Measurements from ENCODE around the gene ADARB2. TPM values are rescaled to one million over a fixed set of nuclear protein-coding genes. Genes with fewer than 3 reads are reported as not detected.

ADARB2 gene
- total RNA-seq, 1 donor from 2014 or later, result not detected

- H3K27ac ChIP-seq, result no peak overlapping the region
- no peaks in the 10 kb centered on the region for H3K27me3 ChIP-seq
- intact Hi-C loops (cut with DNase I), result no loop called here
- DNase-seq (ENCODE audit: low spot score in 2 of 2), result peak in 1 of 2 donors; percentile 40
- no peak for TF ChIP-seq CTCF (IDR thresholded peaks at IDR 0.05)
- H3K9me3 ChIP-seq, result no peaks in the 10 kb centered on the region
- H3K4me1 ChIP-seq, result no peaks in the 10 kb centered on the region
- H3K4me3 ChIP-seq, result no peak overlapping the region
- no peaks in the 10 kb centered on the region for H3K36me3 ChIP-seq
Observed at GRCh38 chr10:1572519-1573333, 164.6 kb downstream of the ADARB2 start.

- H3K4me3 ChIP-seq, result no peak overlapping the region
- no peaks in the 10 kb centered on the region for H3K36me3 ChIP-seq
- no peaks in the 10 kb centered on the region for H3K4me1 ChIP-seq
- TF ChIP-seq CTCF (IDR thresholded peaks at IDR 0.05), result no peak
- H3K27ac ChIP-seq, result no peak overlapping the region
- H3K27me3 ChIP-seq, result no peaks in the 10 kb centered on the region
- intact Hi-C loops (cut with DNase I), result no loop called here
- no peaks in the 10 kb centered on the region for H3K9me3 ChIP-seq
- DNase-seq (ENCODE audit: low spot score in 2 of 2), result peak in 1 of 2 donors; percentile 30
Observed at GRCh38 chr10:1571587-1572237, 165.6 kb downstream of the ADARB2 start.

- H3K9me3 ChIP-seq, result no peaks in the 10 kb centered on the region
- no peaks in the 10 kb centered on the region for H3K4me1 ChIP-seq
- DNase-seq (ENCODE audit: low spot score in 2 of 2), result peak in 1 of 2 donors; percentile 30
- no peaks in the 10 kb centered on the region for H3K27me3 ChIP-seq
- no peak overlapping the region for H3K4me3 ChIP-seq
- TF ChIP-seq CTCF (IDR thresholded peaks at IDR 0.05), result no peak
- intact Hi-C loops (cut with DNase I), result no loop called here
- no peaks in the 10 kb centered on the region for H3K36me3 ChIP-seq
- H3K27ac ChIP-seq, result no peak overlapping the region
Observed at GRCh38 chr10:1570416-1571051, 166.8 kb downstream of the ADARB2 start.

- Histone ChIP-seq H3K27ac (no peak overlapping the region), H3K4me3 (no peak overlapping the region), H3K4me1 (no peaks in the 10 kb centered on the region), H3K9me3 (no peaks in the 10 kb centered on the region), H3K27me3 (no peaks in the 10 kb centered on the region), H3K36me3 (no peaks in the 10 kb centered on the region)
- intact Hi-C loops (cut with DNase I), result no loop called here
- DNase-seq (ENCODE audit: low spot score in 2 of 2), result peak in 1 of 2 donors; percentile 12
- TF ChIP-seq CTCF (IDR thresholded peaks at IDR 0.05), result no peak
Observed at GRCh38 chr10:1569208-1569607, 168.1 kb downstream of the ADARB2 start.

GRCh38 chr10:1567742-1568495, 169.4 kb downstream of the ADARB2 start:
- TF ChIP-seq CTCF (IDR thresholded peaks at IDR 0.05), result no peak
- Histone ChIP-seq H3K9me3 (no peaks in the 10 kb centered on the region), H3K36me3 (no peaks in the 10 kb centered on the region), H3K27ac (no peak overlapping the region), H3K4me3 (no peak overlapping the region), H3K4me1 (no peaks in the 10 kb centered on the region), H3K27me3 (no peaks in the 10 kb centered on the region)
- DNase-seq (ENCODE audit: low spot score in 2 of 2), result peak in 1 of 2 donors; percentile 52
- intact Hi-C loops (cut with DNase I), result no loop called here

All from ascending aorta (tissue), 2 donors.